DND-41 (cell line): ENCODE data around the gene MAGI1.

Experiments
- EZH2 ChIP-seq: IDR thresholded peaks from 3 replicates; pipeline ENCODE4 v1.6.1; 2012; ENCODE audit warnings: borderline replicate concordance, low read depth, mild to moderate bottlenecking, moderate library complexity, low read length, inconsistent platforms; ENCODE audit not compliant: severe bottlenecking
- TF ChIP-seq, protein P1 (sequence below): IDR thresholded peaks from 2 replicates; pipeline ENCODE4 v1.5.1; 2012; ENCODE audit warnings: borderline replicate concordance, low read length, moderate library complexity, mild to moderate bottlenecking; ENCODE audit not compliant: poor library complexity, severe bottlenecking; ENCODE audit errors: extremely low read depth

- TF ChIP-seq, protein P1, sequence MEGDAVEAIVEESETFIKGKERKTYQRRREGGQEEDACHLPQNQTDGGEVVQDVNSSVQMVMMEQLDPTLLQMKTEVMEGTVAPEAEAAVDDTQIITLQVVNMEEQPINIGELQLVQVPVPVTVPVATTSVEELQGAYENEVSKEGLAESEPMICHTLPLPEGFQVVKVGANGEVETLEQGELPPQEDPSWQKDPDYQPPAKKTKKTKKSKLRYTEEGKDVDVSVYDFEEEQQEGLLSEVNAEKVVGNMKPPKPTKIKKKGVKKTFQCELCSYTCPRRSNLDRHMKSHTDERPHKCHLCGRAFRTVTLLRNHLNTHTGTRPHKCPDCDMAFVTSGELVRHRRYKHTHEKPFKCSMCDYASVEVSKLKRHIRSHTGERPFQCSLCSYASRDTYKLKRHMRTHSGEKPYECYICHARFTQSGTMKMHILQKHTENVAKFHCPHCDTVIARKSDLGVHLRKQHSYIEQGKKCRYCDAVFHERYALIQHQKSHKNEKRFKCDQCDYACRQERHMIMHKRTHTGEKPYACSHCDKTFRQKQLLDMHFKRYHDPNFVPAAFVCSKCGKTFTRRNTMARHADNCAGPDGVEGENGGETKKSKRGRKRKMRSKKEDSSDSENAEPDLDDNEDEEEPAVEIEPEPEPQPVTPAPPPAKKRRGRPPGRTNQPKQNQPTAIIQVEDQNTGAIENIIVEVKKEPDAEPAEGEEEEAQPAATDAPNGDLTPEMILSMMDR, result no peak
- no peak for TF ChIP-seq EZH2
Observed at GRCh38 chr3:65938676-65939075, 100.0 kb downstream of the MAGI1 start.
